ENCODE data around the gene SSRP1.
"Not testable (repeated sequence)": the region's sequence is repeated elsewhere in the genome, so short reads cannot be mapped to it uniquely, and the experiment has no call there.

SSRP1 gene

DNA sequence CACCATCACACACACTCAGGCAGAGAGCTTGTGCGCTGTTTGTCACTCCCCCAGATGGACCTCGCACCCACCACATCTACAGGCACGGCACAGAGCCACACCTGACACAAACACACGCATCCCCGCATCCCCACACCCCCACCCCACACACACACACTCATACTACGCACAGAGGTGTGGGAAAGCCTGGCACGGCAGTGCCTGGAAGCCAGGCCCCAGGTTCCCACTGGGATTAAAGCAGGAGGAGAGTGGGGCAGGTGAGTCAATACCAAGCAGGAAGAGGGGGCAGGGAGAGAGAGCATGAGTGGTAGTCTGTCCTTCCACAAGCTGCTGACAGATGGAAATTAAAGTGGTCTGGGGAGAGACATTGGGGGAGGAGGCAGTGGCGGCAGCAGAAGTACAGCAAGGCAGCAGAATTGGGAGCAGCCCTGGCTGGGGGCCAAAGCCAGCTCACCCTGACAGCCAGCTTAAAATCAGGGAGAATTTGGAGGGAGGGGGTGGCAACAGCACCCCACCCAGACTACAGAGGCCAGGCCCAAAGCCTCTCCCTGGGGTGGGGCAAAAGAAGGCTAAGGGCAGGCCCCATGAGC is 31.6 kb downstream of the SSRP1 start:
- H3K4me3 ChIP-seq (ENCODE audit: low read depth, low read length) = no peak overlapping the region

DNA sequence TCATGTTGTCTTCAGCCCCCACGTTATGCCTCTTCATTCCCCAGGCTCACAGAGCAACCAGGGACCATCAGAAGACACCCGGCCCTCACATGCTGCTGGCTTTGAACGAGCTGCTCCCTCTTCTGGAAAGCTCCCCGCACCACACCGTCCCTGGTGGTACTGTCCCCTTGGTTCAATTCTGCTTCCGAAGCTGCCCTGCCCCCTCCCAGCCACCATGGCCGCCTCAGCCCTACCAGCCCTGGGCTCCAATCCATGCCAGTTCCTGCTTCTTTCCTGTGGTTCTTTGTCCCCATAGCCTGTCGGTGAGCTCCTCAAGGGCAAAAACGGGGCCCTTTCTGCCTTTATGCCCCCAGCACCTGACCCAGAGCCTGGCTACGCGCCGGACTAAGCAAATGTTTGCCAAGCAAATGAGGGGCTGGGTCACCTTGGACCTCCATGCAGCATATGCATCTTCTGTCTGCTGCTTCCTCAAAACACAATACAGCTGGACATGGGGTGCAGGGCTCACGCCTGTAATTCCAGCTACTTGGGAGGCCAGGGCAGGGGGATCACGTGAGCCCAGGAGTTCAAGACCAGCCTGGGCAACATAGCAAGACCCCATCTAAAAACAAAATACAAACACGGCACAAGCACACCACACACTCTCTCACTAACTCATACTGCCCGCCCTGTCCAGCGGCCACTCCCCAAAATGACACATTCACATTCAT is 32.3 kb downstream of the SSRP1 start:
- H3K4me3 ChIP-seq (ENCODE audit: low read depth, low read length) = no peak overlapping the region

DNA sequence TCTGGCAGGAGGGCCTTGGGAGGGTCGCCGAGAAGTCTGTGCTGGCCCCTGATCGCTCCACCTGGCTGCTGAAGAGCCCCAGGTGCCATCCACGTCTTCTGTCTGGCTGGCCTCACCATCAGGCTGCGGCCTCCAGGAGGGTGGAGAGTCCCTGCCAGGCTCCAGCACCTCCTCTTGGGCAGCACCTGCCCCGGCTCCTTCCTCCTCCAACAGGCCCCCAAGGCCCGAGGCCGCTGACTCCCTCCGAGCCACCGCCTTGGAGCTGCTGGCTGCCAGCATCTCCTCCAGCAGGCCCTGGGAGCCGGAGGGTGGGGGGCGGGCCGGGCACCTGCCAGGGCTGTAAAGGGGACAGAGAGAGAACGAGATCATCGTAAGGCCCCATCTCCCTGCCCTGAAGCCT is 33.2 kb downstream of the SSRP1 start:
- H3K4me3 ChIP-seq (ENCODE audit: low read depth, low read length) = no peak overlapping the region

DNA sequence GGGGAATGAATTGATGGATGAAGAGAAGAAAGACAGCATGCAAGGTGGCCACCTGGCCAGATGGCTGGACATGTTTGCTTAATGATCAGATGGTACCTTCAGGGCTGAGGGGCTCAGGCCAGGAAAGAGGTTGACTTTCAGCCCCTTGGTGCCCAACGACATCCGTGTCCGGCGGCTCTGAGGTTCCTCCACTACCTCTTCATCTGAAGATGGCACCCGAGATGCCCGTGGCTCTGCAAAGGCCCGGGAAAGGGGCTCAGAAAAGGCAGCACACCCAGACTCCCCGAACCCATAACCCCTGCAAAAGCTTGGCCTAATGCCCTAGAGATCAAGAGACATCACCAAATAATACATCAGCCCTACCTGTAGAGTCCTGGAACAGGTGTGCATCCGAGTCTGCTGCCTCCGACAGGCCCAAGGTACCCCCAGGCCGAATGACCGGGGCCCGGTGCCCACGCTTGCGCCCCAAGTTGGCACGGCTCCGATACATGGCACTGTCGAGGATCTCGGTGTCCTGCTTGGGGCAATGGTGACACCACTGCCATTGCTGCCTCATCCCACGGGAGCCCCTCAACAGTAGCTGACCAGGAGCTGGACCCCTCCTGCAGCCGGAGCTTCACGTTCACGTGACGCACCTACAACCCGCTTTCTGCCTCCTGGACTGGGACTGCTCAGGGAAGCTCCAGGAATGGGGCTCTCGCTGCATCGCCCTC is 33.8 kb downstream of the SSRP1 start:
- H3K4me3 ChIP-seq (ENCODE audit: low read depth, low read length) = no peak overlapping the region

DNA sequence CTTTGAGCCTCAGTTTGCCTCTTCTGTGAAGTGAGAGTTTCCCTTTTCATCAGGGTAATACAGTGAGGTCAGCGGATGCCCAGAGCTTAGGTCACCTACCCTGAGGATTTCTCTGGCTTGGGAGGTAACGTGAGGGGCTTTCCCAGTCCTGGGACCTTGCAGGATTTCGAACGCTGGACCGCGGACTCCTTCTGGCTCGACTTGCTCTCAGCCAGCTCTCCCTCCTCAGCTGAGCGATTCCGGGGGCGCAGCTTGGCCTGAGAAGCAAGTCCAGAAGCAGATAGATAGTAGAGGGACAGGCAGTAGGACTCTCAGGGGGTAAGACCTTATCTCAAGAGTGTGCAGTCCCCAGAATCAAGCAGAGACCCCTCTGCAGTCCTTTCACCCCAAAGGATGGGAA is 34.9 kb downstream of the SSRP1 start:
- no peak overlapping the region for H3K4me3 ChIP-seq (ENCODE audit: low read depth, low read length)

DNA sequence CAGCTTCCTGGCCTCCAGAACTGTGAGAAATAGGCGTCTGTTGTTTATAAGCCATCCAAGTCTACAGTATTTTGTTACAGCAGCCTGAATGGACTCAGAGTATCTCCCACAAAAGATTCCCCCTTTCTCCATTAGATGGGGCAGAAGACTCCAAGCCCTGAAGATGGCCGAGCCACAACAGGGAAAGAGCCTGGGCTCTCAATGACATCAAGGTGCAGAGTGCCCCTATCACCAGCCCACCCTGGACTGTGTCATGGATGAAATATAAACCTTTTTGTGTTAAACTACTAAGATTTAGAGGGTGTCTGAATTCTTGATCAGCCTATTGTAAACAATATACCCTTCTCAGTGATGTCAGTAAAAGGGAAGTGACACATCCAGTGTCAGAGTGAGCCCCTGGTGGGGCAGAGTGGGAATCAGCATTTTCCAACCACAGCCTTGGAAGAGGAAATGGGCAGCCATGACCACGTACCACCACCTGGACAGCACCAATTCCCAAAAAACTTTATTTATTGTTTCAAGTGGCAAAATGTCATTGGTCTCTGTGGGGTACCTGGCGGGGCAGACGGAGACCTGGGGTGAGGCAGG is 36.4 kb downstream of the SSRP1 start:
- no peak overlapping the region for H3K4me3 ChIP-seq (ENCODE audit: low read depth, low read length)

DNA sequence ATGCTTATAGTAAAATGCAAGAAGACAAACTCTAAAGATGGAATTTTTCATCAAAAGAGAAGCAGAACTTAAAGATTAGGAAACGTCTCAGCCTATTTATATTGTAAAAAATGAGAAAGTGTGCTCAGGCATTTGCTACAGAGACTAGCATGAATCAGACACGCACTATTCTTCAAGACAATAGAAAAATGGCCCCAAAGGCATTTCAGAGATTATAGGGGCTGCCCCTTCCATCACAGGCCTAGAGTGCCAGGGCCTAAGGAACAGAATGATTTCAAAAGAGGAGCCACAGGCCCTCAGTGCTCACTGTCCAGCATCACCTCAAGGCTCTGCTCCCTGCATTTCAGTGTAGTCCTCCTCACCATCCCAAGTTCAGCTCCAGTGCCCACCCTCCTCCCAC is 38.5 kb downstream of the SSRP1 start:
- no peak overlapping the region for H3K4me3 ChIP-seq (ENCODE audit: low read depth, low read length)

DNA sequence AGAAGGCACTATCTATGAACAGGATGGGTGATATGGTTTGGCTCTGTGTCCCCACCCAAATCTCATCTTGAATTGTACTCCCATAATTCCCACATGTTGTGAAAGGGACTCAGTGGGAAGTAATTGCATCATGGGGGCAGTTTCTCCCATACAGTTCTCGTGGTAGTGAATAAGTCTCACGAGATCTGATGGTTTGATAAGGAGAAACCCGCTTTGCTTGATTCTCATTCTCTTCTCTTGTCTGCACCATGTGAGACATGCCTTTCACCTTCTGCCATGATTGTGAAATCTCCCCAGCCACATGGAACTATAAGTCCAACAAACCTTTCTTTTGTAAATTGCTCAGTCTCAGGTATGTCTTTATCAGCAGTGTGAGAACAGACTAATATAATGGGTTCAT is 39.5 kb downstream of the SSRP1 start:
- H3K4me3 ChIP-seq (ENCODE audit: low read depth, low read length) = not testable (repeated sequence)

DNA sequence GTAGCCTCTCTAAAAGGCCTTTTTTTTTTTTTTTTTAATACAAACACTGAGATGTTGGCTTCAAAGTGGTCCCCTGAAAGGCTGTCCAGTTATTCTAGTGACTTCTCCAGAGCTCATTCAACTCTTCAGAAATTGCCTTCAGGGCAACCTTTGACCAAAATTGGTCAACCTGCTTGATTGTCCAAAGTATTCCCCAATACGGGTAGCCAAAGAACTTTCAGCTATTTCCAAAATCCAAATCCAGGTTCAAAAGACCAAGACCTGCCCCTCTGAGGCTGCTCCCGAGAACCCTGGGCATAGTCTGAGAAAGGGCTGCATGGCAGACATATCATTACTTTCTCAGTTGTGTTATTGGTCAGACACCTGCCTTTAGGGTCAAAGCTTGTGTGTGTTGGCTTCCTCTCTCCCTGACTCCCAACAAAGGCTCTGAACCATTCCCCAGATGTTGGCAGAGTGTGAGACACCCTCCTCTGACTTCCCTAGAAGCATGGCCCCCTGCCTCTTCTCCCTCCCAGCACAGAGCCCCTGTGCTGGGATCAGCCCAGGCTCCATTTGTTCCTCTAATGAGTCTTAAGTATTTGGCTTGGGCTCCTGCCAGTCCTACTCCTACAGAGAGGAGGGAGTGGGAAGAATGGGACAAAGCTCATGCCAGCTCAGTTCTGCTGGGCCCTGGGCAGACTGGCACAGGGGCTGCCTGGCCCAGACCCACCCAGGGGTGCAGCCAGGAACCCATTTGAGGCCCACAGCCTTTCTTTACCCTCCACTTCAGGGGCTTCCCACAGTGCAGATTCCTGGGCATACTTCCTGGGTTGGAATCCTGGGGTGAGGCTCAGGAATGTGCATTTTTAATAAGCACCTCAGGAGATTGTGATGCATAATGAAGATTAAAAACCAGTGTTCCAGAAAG is 41.2 kb downstream of the SSRP1 start:
- H3K4me3 ChIP-seq (ENCODE audit: low read depth, low read length) = no peak overlapping the region

DNA sequence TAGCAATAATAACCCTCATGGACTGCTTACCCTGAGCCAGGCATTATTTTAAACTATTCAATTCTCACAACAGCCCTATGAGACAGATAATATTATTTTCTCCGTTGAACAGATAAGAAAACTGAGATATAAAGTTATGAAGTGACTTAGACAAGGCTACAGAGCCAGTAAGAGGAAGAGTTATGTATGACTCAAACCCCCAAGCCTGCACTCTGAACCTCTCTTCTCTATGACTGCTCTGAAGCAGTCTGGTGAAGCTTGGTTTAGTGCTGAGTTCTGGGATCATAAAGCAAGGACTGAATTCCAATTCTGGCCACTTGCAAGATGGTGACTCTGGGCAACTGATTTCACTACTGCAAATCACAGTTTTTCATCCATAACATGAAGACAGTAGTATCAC is 45.4 kb downstream of the SSRP1 start:
- H3K4me3 ChIP-seq (ENCODE audit: low read depth, low read length) = no peak overlapping the region

DNA sequence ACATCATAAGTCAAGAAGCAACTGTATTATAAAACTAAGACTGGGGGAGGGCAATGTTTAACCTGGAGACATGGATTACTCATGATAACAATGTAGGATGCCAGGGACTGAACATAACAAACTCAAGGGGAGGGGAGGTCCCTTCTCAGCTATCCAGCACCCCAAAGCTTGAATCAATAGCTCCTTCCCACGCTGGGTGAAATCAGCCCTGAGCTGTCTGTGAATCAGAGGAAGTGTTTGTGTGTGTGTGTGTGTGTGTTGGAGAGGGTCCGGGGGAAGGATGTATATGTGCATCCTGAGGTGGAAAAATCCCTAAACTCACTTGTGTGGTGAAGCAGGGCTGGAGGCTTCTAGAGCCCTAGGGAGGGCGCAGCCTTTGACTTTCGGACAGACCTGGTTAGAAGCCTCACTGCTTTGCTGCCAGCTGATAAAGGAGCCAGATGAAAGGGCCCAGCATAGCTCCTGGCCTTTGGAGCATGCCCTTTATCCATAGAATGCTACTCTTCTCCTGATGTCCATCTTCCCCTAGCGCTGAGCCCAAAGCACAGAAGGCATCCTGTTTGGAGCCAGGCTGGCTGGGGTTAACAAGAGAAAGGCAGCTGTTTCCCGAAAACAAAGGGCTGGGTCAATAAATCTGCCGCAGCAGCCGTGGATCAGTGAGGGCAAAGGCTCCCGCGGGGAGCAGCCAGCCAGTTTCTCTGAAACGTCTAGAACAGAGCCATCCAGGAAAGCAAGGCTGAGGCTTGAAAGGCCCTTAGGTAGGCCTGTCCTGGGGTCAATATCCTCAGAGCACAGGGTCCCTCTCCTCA is 46.7 kb downstream of the SSRP1 start:
- H3K4me3 ChIP-seq (ENCODE audit: low read depth, low read length) = no peak overlapping the region

DNA sequence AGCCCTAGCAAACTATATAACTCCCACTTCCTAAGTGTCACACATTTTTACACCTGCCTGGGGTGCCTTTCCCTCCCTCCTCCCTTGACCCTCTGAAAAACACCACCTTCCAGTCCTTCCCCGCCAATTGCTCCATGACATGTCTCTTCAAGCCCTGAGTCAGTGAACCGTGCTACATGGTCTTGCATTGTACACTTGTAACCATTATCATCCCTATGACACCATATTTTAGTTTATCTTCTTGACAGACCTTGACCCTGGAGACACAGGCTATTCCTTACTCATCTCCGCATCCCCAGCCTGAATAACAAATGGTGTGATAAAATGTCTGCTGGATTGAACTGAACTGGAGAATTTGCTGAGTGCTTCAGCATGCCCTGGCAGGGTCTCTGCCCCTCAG is 47.8 kb downstream of the SSRP1 start:
- no peak overlapping the region for H3K4me3 ChIP-seq (ENCODE audit: low read depth, low read length)

DNA sequence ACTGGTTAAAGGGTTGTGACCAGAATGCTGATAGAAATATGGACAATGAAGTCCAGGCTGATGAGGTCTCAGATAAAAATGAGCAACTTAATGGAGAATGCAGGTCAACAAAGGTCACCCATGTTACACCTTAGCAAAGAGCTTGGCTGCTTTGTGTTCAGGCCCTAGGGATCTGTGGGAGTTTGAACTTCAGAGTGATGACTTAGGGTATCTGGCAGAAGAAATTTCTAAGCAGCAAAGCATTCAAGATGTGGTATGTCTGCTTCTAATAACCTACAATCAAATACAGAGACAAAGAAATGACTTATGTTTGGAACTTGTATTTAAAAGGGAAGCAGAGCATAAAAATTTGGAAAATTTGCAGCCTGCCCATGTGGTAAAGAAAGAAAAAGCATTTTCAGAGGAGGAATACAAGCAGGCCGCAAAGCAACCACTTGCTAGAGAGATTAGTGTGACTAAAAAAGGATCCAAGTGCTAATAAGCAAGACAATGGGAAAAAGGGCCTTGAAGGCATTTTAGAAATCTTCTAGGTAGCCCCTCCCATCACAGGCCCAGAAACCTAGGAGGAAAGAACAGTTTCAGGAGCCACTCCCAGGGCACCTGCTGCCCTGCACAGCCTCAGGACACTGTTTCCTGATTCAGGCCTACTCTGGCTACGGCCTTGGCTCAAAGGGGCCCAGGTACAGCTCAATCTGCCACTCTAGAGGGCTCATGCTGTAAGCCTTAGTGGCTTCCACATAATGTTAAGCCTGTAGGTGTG is 52.3 kb downstream of the SSRP1 start:
- no peak overlapping the region for H3K4me3 ChIP-seq (ENCODE audit: low read depth, low read length)

DNA sequence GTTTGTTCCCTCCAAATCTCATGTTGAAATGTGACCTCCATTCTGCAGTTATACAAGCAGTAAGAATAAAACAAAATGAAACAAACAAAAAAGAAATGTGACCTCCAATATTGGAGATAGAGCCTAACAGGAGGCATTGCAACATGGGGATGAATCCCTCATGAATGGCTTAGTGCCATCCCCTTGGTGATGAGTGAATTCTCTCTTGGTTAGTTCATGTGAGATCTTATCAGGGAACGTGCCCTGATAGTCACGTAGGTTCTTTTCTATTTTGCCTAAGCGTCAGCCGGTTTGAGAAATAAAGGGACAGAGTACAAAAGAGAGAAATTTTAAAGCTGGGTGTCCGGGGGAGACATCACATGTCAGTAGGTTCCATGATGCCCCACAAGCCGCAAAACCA is 54.1 kb downstream of the SSRP1 start:
- H3K4me3 ChIP-seq (ENCODE audit: low read depth, low read length) = not testable (repeated sequence)

DNA sequence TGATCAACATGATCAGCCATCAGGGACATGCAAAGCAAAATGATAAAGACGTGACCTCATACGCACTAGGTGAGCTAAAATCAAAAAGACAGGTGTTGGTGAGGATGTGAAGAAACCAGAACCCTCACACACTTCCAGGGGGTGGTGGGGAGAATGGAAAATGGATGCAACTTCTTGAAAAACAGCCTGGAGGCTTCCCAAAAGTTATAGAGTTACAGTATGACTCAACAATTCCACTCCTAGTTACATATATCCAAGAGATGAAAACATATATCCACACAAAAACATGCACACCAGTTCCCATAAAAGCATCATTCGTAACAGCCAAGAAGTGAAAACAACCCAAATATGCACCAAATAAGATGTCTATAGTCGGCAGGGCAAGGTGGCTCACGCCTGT is 56.6 kb downstream of the SSRP1 start:
- H3K4me3 ChIP-seq (ENCODE audit: low read depth, low read length) = no peak overlapping the region

DNA sequence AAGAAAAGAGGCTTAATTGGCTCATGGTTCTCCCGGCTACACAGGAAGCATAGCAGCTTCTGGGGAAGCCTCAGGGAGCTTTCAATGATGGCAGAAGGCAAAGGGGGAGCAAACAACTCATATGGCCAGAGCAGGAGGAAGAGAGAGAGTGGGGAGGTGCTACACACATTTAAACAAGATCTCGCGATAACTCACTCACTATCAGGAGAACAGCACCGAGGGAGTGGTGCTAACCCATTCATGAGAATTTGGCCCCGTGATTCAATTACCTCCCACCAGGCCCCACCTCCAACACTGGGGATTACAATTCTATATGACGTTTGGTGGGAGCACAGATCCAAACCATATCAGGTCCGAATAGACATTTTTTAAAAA is 57.0 kb downstream of the SSRP1 start:
- no peak overlapping the region for H3K4me3 ChIP-seq (ENCODE audit: low read depth, low read length)

DNA sequence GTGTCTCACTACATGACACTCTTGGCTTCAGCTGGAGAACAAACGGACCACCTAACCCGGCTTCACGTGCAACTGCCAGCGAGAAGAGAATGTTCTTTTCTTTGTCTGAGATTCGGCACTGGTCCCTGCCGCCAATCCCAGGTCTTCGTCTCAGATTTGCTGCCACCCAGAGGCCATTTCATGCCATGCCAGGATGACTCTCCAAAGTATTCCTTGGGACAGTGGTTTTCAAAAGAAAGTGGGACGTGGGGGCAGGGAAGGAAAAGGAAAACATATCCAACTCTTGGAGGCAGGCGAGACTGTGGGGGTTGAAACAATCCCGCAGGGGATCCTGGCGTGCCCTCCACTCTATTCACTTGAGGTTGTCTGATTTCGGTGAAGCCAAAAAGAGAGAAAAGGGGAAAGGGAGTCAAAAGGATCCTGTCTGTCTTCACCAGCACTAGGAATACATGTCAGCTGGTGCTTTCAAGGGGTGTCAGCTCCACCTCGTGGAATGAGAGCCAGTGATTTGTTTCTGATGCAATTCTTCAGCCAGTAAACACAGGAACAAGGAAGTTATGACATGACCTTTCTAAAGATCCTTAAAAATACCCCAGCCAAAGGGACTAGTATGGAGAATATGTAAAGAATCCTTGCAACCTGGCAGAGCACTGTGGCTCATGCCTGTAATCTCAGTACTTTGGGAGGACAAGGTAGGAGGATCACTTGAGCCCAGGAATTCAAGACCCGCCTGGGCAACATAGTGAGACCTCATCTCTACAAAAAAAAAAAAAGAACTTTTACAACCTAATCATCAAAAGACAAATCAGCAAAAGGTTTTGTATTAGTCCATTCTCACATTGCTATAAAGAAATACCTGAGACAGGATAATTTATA is 57.6 kb downstream of the SSRP1 start:
- no peak overlapping the region for H3K4me3 ChIP-seq (ENCODE audit: low read depth, low read length)

DNA sequence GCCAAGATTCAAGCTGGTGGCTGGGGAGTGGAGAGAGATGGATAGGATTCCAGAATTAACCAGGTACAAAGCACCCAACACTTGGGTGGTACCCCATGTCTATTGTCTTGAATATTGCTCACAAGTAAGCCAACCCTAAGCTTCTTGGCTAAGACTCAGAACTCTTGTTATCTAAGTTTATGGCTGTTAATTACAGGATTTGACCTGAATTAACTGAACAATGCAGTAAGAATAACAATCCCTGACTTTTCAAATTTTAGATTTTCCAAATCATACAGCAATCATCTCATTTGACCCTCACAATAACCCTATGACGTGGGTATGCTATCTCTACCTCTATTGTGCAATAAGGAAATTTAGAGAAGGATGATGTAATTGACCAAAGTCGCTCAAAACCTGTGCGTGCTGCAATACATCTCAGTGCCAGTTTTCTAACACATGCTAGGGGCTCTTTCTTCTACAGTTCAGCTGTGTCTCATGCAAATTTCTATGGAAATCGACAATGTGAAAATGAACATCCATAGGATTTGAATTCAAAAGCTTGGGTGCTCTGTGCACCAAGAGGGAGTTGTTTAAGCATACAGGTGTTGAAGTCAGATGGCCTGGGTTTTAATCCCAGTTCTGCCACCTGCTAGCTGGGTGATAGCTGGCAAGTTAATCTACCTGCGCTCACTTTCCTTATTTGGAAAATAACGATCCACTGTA is 58.6 kb downstream of the SSRP1 start:
- H3K4me3 ChIP-seq (ENCODE audit: low read depth, low read length) = no peak overlapping the region

All from iPS-11a (cell line).